ENCODE data around the gene GNPDA2. TPM values are rescaled to one million over a fixed set of nuclear protein-coding genes. Genes with fewer than 3 reads are reported as not detected.

GNPDA2 gene
- total RNA-seq, 2 experiments from 2014 or later, result 13.1 to 14.6 TPM

DNA sequence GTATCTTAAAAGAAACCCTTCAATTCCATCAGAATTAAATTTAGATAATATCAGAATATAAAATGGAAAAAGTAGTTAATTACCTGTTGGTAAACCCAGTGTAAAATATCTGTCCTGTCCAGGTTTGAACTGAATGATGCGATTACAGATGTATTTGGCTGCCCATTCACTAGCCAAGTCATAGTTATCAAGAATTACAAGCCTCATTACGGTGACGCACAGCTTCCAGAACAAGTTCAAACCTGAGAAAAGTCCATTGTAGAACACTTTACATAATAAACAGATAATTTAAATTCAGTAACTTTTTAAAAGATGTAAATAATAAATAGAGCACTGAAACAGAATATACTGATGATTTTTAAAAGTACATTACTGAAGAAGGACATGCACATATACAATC, 4.4 kb downstream of the GNPDA2 start:
- no peak for ATAC-seq
- CTCF ChIA-PET, result no interaction called here
- H3K27ac Mint-ChIP-seq, result no peak overlapping the region
- POLR2A ChIA-PET, result no interaction called here
- no peaks in the 10 kb centered on the region for H3K9me3 Mint-ChIP-seq
- H3K27me3 Mint-ChIP-seq, result no peaks in the 10 kb centered on the region
- intact Hi-C loops (cut with micrococcal nuclease), result no loop called here
- peaks cover 43% of the 10 kb centered on the region for H3K4me1 Mint-ChIP-seq (ENCODE audit: low read depth)
- TF ChIP-seq, protein P1, sequence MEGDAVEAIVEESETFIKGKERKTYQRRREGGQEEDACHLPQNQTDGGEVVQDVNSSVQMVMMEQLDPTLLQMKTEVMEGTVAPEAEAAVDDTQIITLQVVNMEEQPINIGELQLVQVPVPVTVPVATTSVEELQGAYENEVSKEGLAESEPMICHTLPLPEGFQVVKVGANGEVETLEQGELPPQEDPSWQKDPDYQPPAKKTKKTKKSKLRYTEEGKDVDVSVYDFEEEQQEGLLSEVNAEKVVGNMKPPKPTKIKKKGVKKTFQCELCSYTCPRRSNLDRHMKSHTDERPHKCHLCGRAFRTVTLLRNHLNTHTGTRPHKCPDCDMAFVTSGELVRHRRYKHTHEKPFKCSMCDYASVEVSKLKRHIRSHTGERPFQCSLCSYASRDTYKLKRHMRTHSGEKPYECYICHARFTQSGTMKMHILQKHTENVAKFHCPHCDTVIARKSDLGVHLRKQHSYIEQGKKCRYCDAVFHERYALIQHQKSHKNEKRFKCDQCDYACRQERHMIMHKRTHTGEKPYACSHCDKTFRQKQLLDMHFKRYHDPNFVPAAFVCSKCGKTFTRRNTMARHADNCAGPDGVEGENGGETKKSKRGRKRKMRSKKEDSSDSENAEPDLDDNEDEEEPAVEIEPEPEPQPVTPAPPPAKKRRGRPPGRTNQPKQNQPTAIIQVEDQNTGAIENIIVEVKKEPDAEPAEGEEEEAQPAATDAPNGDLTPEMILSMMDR (IDR thresholded peaks at IDR 0.05), result no peak
- no peak for DNase-seq
- H3K36me3 Mint-ChIP-seq (ENCODE audit: low read depth), result peaks cover 8% of the 10 kb centered on the region
- no peak overlapping the region for H3K4me3 Mint-ChIP-seq

DNA sequence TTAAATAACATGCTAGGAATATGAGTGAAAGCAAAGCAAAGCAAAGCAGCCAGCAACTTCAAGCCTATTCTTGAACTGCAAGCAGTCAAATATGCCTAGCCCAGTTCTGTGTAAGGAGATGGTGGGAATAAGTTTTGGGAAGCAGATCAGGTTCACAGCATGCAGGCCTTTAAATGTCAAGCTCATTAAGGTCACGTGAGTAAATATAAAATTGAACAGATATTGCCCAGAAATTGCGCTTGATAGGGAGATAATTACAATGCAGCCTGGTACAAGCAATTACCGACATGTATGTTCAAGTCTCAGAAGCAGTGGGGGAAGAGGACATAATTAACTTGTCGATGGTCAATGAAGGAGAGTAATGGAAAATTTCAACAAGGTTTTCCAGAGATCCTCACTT, 6.0 kb downstream of the GNPDA2 start:
- intact Hi-C loops (cut with micrococcal nuclease), result no loop called here
- Mint-ChIP-seq H3K9me3 (no peaks in the 10 kb centered on the region), H3K27me3 (no peaks in the 10 kb centered on the region), H3K4me3 (no peak overlapping the region), H3K4me1 (ENCODE audit: low read depth) (peaks cover 40% of the 10 kb centered on the region), H3K36me3 (ENCODE audit: low read depth) (peaks cover 10% of the 10 kb centered on the region), H3K27ac (no peak overlapping the region)
- POLR2A ChIA-PET, result no interaction called here
- CTCF ChIA-PET, result no interaction called here
- TF ChIP-seq, protein P1 (IDR thresholded peaks at IDR 0.05), result no peak
- DNase-seq (no peak), ATAC-seq (no peak)

DNA sequence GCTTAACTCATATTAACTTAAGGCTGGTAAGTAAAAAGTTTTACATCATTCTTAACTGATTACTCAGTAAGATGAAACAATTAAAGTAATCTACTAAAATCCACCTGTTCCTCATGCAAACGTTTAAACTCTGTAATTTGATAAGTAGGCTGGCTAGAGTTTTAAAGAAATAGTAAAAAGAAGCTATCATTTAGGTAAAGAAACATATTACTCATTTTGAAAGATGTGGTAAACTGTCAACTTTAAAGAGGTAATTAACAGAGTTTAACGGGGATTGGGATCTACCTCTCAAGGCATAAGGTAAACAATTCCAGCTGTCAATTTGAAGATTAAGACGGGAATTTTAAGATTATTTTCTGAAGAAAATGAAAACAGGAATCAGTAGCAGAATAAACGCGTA, 9.8 kb downstream of the GNPDA2 start:
- no peak overlapping the region for H3K27ac Mint-ChIP-seq
- H3K4me3 Mint-ChIP-seq, result no peak overlapping the region
- no peaks in the 10 kb centered on the region for H3K27me3 Mint-ChIP-seq
- H3K9me3 Mint-ChIP-seq, result no peaks in the 10 kb centered on the region
- no peak for ATAC-seq
- DNase-seq, result no peak
- CTCF ChIA-PET, result interaction anchor here (0.7 kb wide), 1 partner anchor 10 kb away, joined by 3 read pairs; the partner anchor contains the start of gene GNPDA2
- intact Hi-C loops (cut with micrococcal nuclease), result no loop called here
- TF ChIP-seq, protein P1 (IDR thresholded peaks at IDR 0.05), result no peak
- POLR2A ChIA-PET, result interaction anchor here (1.2 kb wide), 1 partner anchor 10 kb away, joined by 3 read pairs; the partner anchor contains the start of gene GNPDA2
- peaks cover 12% of the 10 kb centered on the region for H3K36me3 Mint-ChIP-seq (ENCODE audit: low read depth)
- peaks cover 18% of the 10 kb centered on the region for H3K4me1 Mint-ChIP-seq (ENCODE audit: low read depth)

DNA sequence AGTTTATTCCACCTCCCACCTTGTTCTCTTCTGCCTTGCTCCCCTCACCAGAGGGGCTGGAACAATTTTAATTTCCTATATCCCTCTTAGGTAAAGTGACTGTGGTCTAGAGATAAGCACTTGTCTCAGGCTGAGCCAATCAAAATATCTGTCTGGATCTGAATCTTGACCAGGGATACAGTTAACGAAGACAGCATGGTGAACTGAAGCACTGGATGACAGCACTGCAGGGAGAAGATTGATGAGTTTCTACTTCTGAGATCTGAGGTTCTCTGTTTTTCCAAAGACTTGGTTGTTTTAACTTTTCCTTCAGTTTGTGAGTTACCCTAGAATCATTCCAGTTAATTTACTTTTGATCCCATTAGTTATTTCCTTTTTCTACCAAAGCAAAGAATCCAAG, 13.2 kb downstream of the GNPDA2 start:
- peaks cover 4% of the 10 kb centered on the region for H3K4me1 Mint-ChIP-seq (ENCODE audit: low read depth)
- H3K4me3 Mint-ChIP-seq, result no peak overlapping the region
- ChIA-PET CTCF (no interaction called here), POLR2A (interaction anchor here (0.6 kb wide), 1 partner anchor 35 kb away, joined by 3 read pairs; the partner anchor contains the start of gene GUF1)
- H3K27me3 Mint-ChIP-seq, result no peaks in the 10 kb centered on the region
- DNase-seq (no peak), ATAC-seq (no peak)
- intact Hi-C loops (cut with micrococcal nuclease), result no loop called here
- TF ChIP-seq, protein P1 (IDR thresholded peaks at IDR 0.05), result no peak
- no peaks in the 10 kb centered on the region for H3K9me3 Mint-ChIP-seq
- peaks cover 15% of the 10 kb centered on the region for H3K36me3 Mint-ChIP-seq (ENCODE audit: low read depth)
- no peak overlapping the region for H3K27ac Mint-ChIP-seq

DNA sequence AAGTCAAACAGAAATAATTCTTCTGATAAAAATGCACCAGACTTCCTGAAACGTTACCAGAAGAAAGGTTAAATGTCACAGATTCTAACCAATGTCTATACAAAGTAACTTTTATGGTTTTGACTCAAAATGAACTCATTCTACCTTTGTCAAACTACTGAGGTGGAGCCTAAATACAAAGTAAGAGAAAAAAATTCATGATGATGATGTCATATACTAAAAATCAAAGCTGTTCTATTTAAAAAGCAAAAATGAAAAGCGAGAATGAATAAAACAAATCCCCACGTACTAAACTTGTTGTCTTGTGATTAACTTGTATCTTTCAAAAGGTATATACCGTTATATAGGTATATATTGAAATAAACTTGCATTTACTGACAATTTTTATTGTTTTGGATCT, 21.7 kb downstream of the GNPDA2 start:
- TF ChIP-seq, protein P1 (IDR thresholded peaks at IDR 0.05), result no peak
- intact Hi-C loops (cut with micrococcal nuclease), result no loop called here
- peaks cover 6% of the 10 kb centered on the region for H3K4me1 Mint-ChIP-seq (ENCODE audit: low read depth)
- ATAC-seq (no peak), DNase-seq (no peak)
- CTCF ChIA-PET, result no interaction called here
- POLR2A ChIA-PET, result interaction anchor here (0.9 kb wide), 1 partner anchor 11 kb away, joined by 3 read pairs; no protein-coding TSS in a partner anchor
- peaks cover 35% of the 10 kb centered on the region for H3K36me3 Mint-ChIP-seq (ENCODE audit: low read depth)
- no peak overlapping the region for H3K4me3 Mint-ChIP-seq
- H3K27me3 Mint-ChIP-seq, result no peaks in the 10 kb centered on the region
- H3K9me3 Mint-ChIP-seq, result no peaks in the 10 kb centered on the region
- H3K27ac Mint-ChIP-seq, result no peak overlapping the region

Data from activated CD8-positive, alpha-beta T cell treated with anti-CD3 and anti-CD28 coated beads for 36 hours (primary cell).